ENCODE measurements around the gene BET1.

DNA sequence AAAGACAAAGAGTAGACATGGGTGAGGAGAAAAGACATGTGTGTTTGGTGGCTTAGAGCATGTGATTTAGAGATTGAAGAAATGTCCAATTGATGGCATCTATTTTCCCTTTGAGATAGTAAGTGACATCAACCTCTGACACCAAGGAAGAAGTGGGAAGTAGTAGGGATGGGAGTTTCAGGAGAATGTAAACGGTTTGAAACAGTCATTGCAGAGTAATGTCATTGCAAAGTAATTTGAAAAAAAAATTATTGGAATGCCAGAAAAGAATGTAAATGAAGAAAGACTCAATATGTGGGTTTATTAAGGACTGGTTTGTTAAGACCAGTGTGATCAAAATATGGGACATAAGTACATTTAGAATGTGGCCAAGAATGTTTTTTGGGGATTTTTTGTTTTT, 56.0 kb downstream of the BET1 start:
- TF ChIP-seq, protein P1, sequence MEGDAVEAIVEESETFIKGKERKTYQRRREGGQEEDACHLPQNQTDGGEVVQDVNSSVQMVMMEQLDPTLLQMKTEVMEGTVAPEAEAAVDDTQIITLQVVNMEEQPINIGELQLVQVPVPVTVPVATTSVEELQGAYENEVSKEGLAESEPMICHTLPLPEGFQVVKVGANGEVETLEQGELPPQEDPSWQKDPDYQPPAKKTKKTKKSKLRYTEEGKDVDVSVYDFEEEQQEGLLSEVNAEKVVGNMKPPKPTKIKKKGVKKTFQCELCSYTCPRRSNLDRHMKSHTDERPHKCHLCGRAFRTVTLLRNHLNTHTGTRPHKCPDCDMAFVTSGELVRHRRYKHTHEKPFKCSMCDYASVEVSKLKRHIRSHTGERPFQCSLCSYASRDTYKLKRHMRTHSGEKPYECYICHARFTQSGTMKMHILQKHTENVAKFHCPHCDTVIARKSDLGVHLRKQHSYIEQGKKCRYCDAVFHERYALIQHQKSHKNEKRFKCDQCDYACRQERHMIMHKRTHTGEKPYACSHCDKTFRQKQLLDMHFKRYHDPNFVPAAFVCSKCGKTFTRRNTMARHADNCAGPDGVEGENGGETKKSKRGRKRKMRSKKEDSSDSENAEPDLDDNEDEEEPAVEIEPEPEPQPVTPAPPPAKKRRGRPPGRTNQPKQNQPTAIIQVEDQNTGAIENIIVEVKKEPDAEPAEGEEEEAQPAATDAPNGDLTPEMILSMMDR (IDR thresholded peaks at IDR 0.05): no peak
- TF ChIP-seq FOSL2 (IDR thresholded peaks at IDR 0.05; ENCODE audit: borderline replicate concordance, low read depth) (no peak), POLR2AphosphoS5 (IDR thresholded peaks at IDR 0.05; ENCODE audit: low read depth, low read length) (no peak), TAF1 (IDR thresholded peaks at IDR 0.05; ENCODE audit: borderline replicate concordance, low read depth, low read length) (no peak), MXI1 (IDR thresholded peaks at IDR 0.05; ENCODE audit: low read depth, low read length) (no peak)
